ENCODE data around the gene CLN6.
"Not testable (repeated sequence)": the region's sequence is repeated elsewhere in the genome, so short reads cannot be mapped to it uniquely, and the experiment has no call there.

DNA sequence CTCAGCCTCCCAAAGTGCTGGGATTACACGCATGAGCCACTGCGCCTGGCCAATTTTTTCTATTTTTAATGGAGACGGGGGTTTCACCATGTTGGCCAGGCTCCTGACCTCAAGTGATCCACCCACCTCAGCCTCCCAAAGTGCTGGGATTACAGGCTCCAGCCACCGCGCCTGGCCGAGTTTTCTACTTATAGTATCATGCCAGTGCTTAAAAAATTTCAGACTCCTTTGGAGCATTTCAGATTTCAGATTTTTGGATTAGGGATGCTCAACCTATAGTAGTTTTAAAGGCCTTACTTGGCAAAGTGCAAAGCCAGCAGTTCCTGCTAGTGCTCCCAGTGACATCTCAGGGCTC, 16.1 kb downstream of the CLN6 start:
- TF ChIP-seq, protein P1, sequence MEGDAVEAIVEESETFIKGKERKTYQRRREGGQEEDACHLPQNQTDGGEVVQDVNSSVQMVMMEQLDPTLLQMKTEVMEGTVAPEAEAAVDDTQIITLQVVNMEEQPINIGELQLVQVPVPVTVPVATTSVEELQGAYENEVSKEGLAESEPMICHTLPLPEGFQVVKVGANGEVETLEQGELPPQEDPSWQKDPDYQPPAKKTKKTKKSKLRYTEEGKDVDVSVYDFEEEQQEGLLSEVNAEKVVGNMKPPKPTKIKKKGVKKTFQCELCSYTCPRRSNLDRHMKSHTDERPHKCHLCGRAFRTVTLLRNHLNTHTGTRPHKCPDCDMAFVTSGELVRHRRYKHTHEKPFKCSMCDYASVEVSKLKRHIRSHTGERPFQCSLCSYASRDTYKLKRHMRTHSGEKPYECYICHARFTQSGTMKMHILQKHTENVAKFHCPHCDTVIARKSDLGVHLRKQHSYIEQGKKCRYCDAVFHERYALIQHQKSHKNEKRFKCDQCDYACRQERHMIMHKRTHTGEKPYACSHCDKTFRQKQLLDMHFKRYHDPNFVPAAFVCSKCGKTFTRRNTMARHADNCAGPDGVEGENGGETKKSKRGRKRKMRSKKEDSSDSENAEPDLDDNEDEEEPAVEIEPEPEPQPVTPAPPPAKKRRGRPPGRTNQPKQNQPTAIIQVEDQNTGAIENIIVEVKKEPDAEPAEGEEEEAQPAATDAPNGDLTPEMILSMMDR (IDR thresholded peaks at IDR 0.05) = not testable (repeated sequence)
- TF ChIP-seq POLR2AphosphoS5 (IDR thresholded peaks at IDR 0.05; ENCODE audit: low read depth, low read length); SIN3A (IDR thresholded peaks at IDR 0.05; ENCODE audit: borderline replicate concordance, insufficient read depth, low read depth, low read length); TCF7L2 (IDR thresholded peaks at IDR 0.05; ENCODE audit: low read depth, low read length); REST (IDR thresholded peaks at IDR 0.05; ENCODE audit: insufficient read depth in 1 of 2, low read depth in 2 of 2, low read length in 1 of 2): not testable (repeated sequence)
